GM12878 (cell line): ENCODE results near the gene IFITM2. TPM values are rescaled to one million over a fixed set of nuclear protein-coding genes. Genes with fewer than 3 reads are reported as not detected.
A peak's percentile ranks its signal among the peaks of the same experiment; 100 is the strongest.

Experiments
- BACH1 ChIP-seq: fragments of 450-650 bp; IDR thresholded peaks from 2 replicates; pipeline ENCODE4 v1.6.1; 2017; ENCODE audit warnings: mild to moderate bottlenecking, borderline replicate concordance
- GABPA ChIP-seq: IDR thresholded peaks from 2 replicates; pipeline ENCODE4 v1.6.1; 2014; ENCODE audit warnings: antibody characterized with exemption, low read depth, mild to moderate bottlenecking, inconsistent platforms
- GATAD2B ChIP-seq: fragments of 450-650 bp; conservative IDR thresholded peaks from 2 replicates; pipeline ENCODE4 v1.6.1; 2017; ENCODE audit warnings: low read depth, mild to moderate bottlenecking, moderate library complexity
- IKZF2 ChIP-seq, 2 experiments: fragments of 450-650 bp; IDR thresholded peaks; 2 replicates each; pipeline ENCODE4 v1.6.1; 2017; ENCODE audit warnings: mild to moderate bottlenecking in 2 of 2, moderate library complexity in 2 of 2
- LARP7 ChIP-seq: fragments of 450-650 bp; IDR thresholded peaks from 2 replicates; pipeline ENCODE4 v1.6.1; 2017; ENCODE audit warnings: mild to moderate bottlenecking
- MLLT1 ChIP-seq: fragments of 450-650 bp; IDR thresholded peaks from 2 replicates; pipeline ENCODE4 v1.6.1; 2016; ENCODE audit warnings: mild to moderate bottlenecking
- MTA3 ChIP-seq: IDR thresholded peaks from 2 replicates; pipeline ENCODE4 v1.6.1; 2012; ENCODE audit warnings: low read length, inconsistent platforms, borderline replicate concordance
- MXI1 ChIP-seq: fragments of 150-350 bp; IDR thresholded peaks from 2 replicates; pipeline ENCODE4 v1.6.1; 2011; ENCODE audit warnings: low read depth, mild to moderate bottlenecking, inconsistent platforms, low read length, improper control_type of control experiment
- NKRF ChIP-seq: fragments of 450-650 bp; conservative IDR thresholded peaks from 2 replicates; pipeline ENCODE4 v1.6.1; 2017; ENCODE audit warnings: mild to moderate bottlenecking, moderate library complexity
- POLR2AphosphoS5 ChIP-seq: IDR thresholded peaks from 2 replicates; pipeline ENCODE4 v1.6.1; 2011; ENCODE audit warnings: mild to moderate bottlenecking, low read length, inconsistent platforms
- SMAD1 ChIP-seq: fragments of 450-650 bp; IDR thresholded peaks from 2 replicates; pipeline ENCODE4 v1.6.1; 2018; ENCODE audit warnings: mild to moderate bottlenecking, low read depth; ENCODE audit not compliant: partially characterized antibody
- SMARCA5 ChIP-seq: fragments of 450-650 bp; IDR thresholded peaks from 2 replicates; pipeline ENCODE4 v1.6.1; 2017; ENCODE audit warnings: mild to moderate bottlenecking
- SRF ChIP-seq, 2 experiments: IDR thresholded peaks; 2 replicates each; pipeline ENCODE4 v1.6.1; 2011; ENCODE audit warnings: low read depth in 2 of 2, low read length in 2 of 2, mild to moderate bottlenecking in 1 of 2, moderate library complexity in 1 of 2
- ZBTB40 ChIP-seq: fragments of 450-650 bp; IDR thresholded peaks from 2 replicates; pipeline ENCODE4 v1.6.1; 2016; ENCODE audit warnings: mild to moderate bottlenecking, moderate library complexity, borderline replicate concordance
- ZNF687 ChIP-seq: fragments of 450-650 bp; IDR thresholded peaks from 2 replicates; pipeline ENCODE4 v1.6.1; 2017; ENCODE audit warnings: mild to moderate bottlenecking, moderate library complexity
- polyA plus RNA-seq, 11 experiments: library from polyadenylated mRNA; depleted of rRNA in 4 of 11; unstranded in 6 of 11; stranded (reverse) in 5 of 11; fragments of >200 nt; fragmentation: Nextera tagmentation in 4 of 11; fragmentation: Illumina TruSeq in 1 of 11; extraction: Ambion mirVana in 4 of 11; extraction: Trizol in 1 of 11; gene quantifications; 1 replicate in 1 of 11; 2 replicates in 10 of 11; pipeline versions ENCODE4 v1.2.1 to v1.2.3, GENCODE V29; 2011 to 2016; ENCODE audit warnings: inconsistent platforms in 2 of 11, missing spikeins in 2 of 11, low read depth in 1 of 11
- total RNA-seq, 4 experiments: library from RNA; depleted of rRNA in 3 of 4; stranded (reverse); fragments of >200 nt in 3 of 4; fragmentation: Illumina TruSeq in 1 of 4; extraction: Trizol in 1 of 4; gene quantifications; 2 replicates each; pipeline versions ENCODE4 v1.2.1 to v1.2.3, GENCODE V29; 2013 to 2021

The IFITM2 gene
- total and polyA plus RNA-seq, 10 of the 15 experiments (the other 5 are each of a cell fraction or from before 2014, with no cell fraction given): 116 to 3,672 (median 724) TPM

GRCh38 chr11:307766-308708, at the start of gene IFITM2 (continued):
- TF ChIP-seq ZBTB40: peak; percentile 78
- TF ChIP-seq SRF (IDR thresholded peaks at IDR 0.05; ENCODE audit: low read depth in 2 of 2, low read length in 2 of 2): 0 out of 4 replicates have a peak, but pooled peaks of 1 of the 2 experiments have one; percentile 3
- TF ChIP-seq GATAD2B: 0 out of 2 replicates have a peak, but pooled peaks have one; percentile 37
- TF ChIP-seq MLLT1: peak; percentile 77
- peak; percentile 62; the same call in 1 of the 2 replicates for TF ChIP-seq SMARCA5
- TF ChIP-seq LARP7: 0 out of 2 replicates have a peak, but pooled peaks have one; percentile 29
- peak; percentile 49; the same call in 1 of the 2 replicates for TF ChIP-seq MXI1
- peak; percentile 33 to 59; a peak in 2 of 4 replicates for TF ChIP-seq IKZF2 (IDR thresholded peaks at IDR 0.05)
- TF ChIP-seq MTA3: 0 out of 2 replicates have a peak, but pooled peaks have one; percentile 15
- 0 out of 2 replicates have a peak, but pooled peaks have one; percentile 42 for TF ChIP-seq BACH1
- peak; percentile 81 for TF ChIP-seq ZNF687
- TF ChIP-seq NKRF: peak; percentile 54; the same call in 1 of the 2 replicates
- 0 out of 2 replicates have a peak, but pooled peaks have one; percentile 74 for TF ChIP-seq POLR2AphosphoS5
- TF ChIP-seq SMAD1: peak; percentile 46
- TF ChIP-seq GABPA: peak; percentile 65; the same call in 1 of the 2 replicates
